Vagina (tissue), 2 donors: ENCODE measurements around the gene LPAR1.

Experiments
- CTCF ChIP-seq, 3 experiments: fragments of 450-650 bp in 2 of 3; fragments of 200-600 bp in 1 of 3; sonication (generic) in 1 of 3; IDR thresholded peaks; one replicate each; pipeline ENCODE4 v1.5.1; 2017 to 2019; ENCODE audit warnings: antibody characterized with exemption in 3 of 3, mild to moderate bottlenecking in 2 of 3, moderate library complexity in 2 of 3
- POLR2A ChIP-seq, 2 donors: fragments of 450-650 bp; IDR thresholded peaks; one replicate each; pipeline ENCODE4 v1.6.1; 2017; ENCODE audit warnings: antibody characterized with exemption in 2 of 2, mild to moderate bottlenecking in 2 of 2, moderate library complexity in 2 of 2

- TF ChIP-seq POLR2A (IDR thresholded peaks at IDR 0.05) (no peak), CTCF (IDR thresholded peaks at IDR 0.05) (no peak)
These were observed 161.3 kb downstream of the LPAR1 start for GRCh38 chr9:110876929-110877328.
